GM12801 (cell line): ENCODE results near the gene HOXB1.

Experiments used
- CTCF ChIP-seq: IDR thresholded peaks from one replicate; pipeline ENCODE4 v1.5.1; 2011; ENCODE audit warnings: control low read depth; ENCODE audit not compliant: insufficient read length; ENCODE audit errors: extremely low read depth

The HOXB1 gene

DNA sequence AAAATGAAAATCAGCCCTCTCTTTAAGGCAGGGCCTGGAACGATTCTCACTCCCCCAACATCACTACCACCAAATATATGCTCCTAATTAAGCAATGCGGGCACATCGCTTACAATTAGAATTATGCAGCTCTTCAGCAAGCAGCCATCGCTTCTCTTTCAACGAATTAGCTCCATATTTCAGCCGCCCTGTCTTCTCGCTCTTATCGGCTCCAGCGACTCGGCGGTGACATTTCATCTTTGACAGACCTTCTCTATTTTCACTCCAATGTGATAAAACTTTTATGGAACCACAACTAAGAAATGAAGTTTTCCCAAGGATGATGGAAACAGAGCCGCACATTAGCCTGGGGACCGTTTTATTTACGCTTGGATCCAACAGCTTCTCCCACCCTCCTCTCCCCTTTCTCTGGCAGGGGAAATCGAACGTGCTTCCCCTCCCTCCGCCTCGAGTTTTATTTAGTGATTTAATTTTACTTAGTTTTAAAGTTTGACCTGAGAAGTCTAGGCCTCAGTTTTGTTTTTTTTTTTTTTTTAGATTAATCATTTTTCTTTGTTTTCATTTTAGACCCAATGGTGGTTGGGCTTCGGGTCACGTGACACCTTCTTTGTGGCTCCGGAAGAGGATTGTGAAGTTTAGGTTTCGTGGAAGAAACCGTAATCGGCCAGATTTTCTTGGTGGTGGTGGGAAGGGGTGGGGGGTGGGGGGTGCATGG, 17.2 kb upstream of the HOXB1 start:
- TF ChIP-seq CTCF: no peak

GRCh38 chr17:48546924-48547807, 16.4 kb upstream of the HOXB1 start:
- TF ChIP-seq CTCF: no peak

DNA sequence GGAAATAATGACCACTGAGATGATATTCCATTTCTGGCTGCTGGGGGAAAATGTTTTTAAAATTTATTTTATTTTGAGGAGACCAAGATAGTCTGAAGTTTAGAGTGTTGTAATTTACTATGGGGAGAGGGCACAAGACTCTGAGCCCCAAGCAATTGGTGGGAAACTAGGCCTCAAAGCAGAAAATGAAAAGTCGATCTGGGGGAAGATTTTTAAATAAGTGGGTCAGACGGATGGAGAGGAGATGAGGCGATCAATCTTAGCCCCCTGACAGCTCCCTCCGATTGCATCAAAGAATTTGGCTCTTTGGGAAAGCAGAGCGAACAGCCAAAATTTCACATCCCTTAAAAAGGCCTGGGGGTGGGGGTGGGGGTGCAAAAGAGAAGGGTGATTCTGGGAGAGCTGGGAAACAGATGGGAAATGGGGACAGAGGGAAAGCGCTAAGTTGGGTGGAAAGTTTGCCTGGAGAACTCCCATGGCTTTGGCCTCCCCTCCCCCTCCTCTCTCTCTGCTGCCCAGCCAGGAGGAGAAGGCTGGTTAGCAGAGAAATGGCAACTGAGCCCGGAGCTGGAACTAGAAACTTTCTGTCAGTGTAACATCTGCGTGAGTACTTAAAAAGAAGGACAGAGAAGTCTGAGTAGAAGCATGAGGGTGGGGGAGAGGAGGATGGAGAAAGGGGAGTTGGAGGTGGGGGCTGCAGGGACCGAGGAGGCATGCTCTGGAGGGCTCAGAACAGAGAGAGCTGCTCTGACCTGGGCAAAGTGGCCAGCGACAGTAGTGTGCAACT, 15.5 kb upstream of the HOXB1 start:
- TF ChIP-seq CTCF: no peak

DNA sequence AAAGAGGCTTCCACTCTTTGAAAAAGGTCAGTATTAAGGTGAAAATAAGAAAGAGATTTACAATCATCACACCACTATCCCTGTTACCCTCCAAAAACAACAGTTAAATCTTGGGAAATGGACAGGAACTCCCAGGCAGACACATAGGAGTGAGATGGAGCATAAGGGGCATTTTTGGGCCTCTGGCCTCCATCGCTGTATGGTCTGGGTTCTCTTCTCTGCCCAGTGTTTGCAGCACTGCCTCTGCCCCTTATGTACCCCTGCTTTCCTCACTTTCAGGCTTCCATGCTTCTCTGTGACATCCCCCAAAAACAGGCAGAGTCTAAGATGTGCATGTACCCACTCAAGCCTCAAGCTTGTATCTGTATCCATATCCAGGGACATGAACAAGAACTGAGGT, 14.7 kb upstream of the HOXB1 start:
- TF ChIP-seq CTCF: no peak

GRCh38 chr17:48545022-48545375, 14.2 kb upstream of the HOXB1 start, which contains the start of gene HOXB2:
TSS of gene HOXB2 (minus strand) at chr17:48545109. CDS start at chr17:48544911, 198 bp downstream.
- no peak for TF ChIP-seq CTCF

GRCh38 chr17:48544349-48545021, 13.7 kb upstream of the HOXB1 start:
- no peak for TF ChIP-seq CTCF
